Measurements from ENCODE around the gene P3R3URF. TPM values are rescaled to one million over a fixed set of nuclear protein-coding genes. Genes with fewer than 3 reads are reported as not detected.

Gene P3R3URF
- total RNA-seq, 2 donors from 2014 or later, result not detected

- Histone ChIP-seq H3K4me3 (ENCODE audit: low read length) (no peak overlapping the region), H3K27me3 (ENCODE audit: control insufficient read depth, insufficient read depth, low read length, poor library complexity, severe bottlenecking) (no peaks in the 10 kb centered on the region), H3K9ac (ENCODE audit: extremely low read depth, low read length, poor library complexity, severe bottlenecking) (no peak overlapping the region), H3K4me1 (ENCODE audit: control insufficient read depth, insufficient read depth, low read length) (no peaks in the 10 kb centered on the region), H3K9me3 (ENCODE audit: control insufficient read depth, low read length) (no peaks in the 10 kb centered on the region), H3K36me3 (ENCODE audit: control insufficient read depth, insufficient read depth, low read length) (no peaks in the 10 kb centered on the region), H3K27ac (ENCODE audit: low read depth, low read length) (no peak overlapping the region)
- no peak overlapping the region for H3K27ac Mint-ChIP-seq
- peaks cover 26% of the 10 kb centered on the region for H3K4me1 Mint-ChIP-seq
- no peak for TF ChIP-seq CTCF (conservative IDR thresholded peaks at IDR 0.05)
- H3K9me3 Mint-ChIP-seq, result no peaks in the 10 kb centered on the region
- WGBS, 2 experiments (ENCODE audit: insufficient coverage in 1 of 2, insufficient read length in 1 of 2), result 95 to 96% methylated on average over 7 to 8 of the region's 8 CpGs
- H3K4me3 Mint-ChIP-seq, result no peak overlapping the region
- peaks cover 4% of the 10 kb centered on the region for H3K36me3 Mint-ChIP-seq (ENCODE audit: low read depth)
- DNase-seq, result no peak
- H3K27me3 Mint-ChIP-seq (ENCODE audit: insufficient read depth), result no peaks in the 10 kb centered on the region
These were observed 42.2 kb upstream of the P3R3URF start for GRCh38 chr1:46218443-46218842.

- Mint-ChIP-seq H3K27ac (no peak overlapping the region), H3K9me3 (no peaks in the 10 kb centered on the region), H3K4me1 (peaks cover 11% of the 10 kb centered on the region), H3K4me3 (no peak overlapping the region), H3K36me3 (ENCODE audit: low read depth) (peaks cover 4% of the 10 kb centered on the region), H3K27me3 (ENCODE audit: insufficient read depth) (no peaks in the 10 kb centered on the region)
- H3K4me1 ChIP-seq (ENCODE audit: control insufficient read depth, insufficient read depth, low read length), result no peaks in the 10 kb centered on the region
- H3K27me3 ChIP-seq (ENCODE audit: control insufficient read depth, insufficient read depth, low read length, poor library complexity, severe bottlenecking), result no peaks in the 10 kb centered on the region
- H3K36me3 ChIP-seq (ENCODE audit: control insufficient read depth, insufficient read depth, low read length), result no peaks in the 10 kb centered on the region
- no peaks in the 10 kb centered on the region for H3K9me3 ChIP-seq (ENCODE audit: control insufficient read depth, low read length)
- no peak overlapping the region for H3K27ac ChIP-seq (ENCODE audit: low read depth, low read length)
- H3K4me3 ChIP-seq (ENCODE audit: low read length), result no peak overlapping the region
- no peak for DNase-seq
- no peak for TF ChIP-seq CTCF (conservative IDR thresholded peaks at IDR 0.05)
- no peak overlapping the region for H3K9ac ChIP-seq (ENCODE audit: extremely low read depth, low read length, poor library complexity, severe bottlenecking)
These were observed 39.2 kb upstream of the P3R3URF start for GRCh38 chr1:46215504-46215903.

- H3K27ac Mint-ChIP-seq, result no peak overlapping the region
- Histone ChIP-seq H3K4me3 (ENCODE audit: low read length) (no peak overlapping the region), H3K9me3 (ENCODE audit: control insufficient read depth, low read length) (no peaks in the 10 kb centered on the region), H3K36me3 (ENCODE audit: control insufficient read depth, insufficient read depth, low read length) (no peaks in the 10 kb centered on the region), H3K27me3 (ENCODE audit: control insufficient read depth, insufficient read depth, low read length, poor library complexity, severe bottlenecking) (no peaks in the 10 kb centered on the region), H3K27ac (ENCODE audit: low read depth, low read length) (no peak overlapping the region), H3K9ac (ENCODE audit: extremely low read depth, low read length, poor library complexity, severe bottlenecking) (no peak overlapping the region), H3K4me1 (ENCODE audit: control insufficient read depth, insufficient read depth, low read length) (no peaks in the 10 kb centered on the region)
- peaks cover 5% of the 10 kb centered on the region for H3K36me3 Mint-ChIP-seq (ENCODE audit: low read depth)
- 92 to 96% methylated on average over 2 of the region's 2 CpGs for WGBS, 2 experiments (ENCODE audit: insufficient coverage in 1 of 2, insufficient read length in 1 of 2)
- no peaks in the 10 kb centered on the region for H3K4me1 Mint-ChIP-seq
- DNase-seq, result no peak
- no peak overlapping the region for H3K4me3 Mint-ChIP-seq
- TF ChIP-seq CTCF (conservative IDR thresholded peaks at IDR 0.05), result peak; percentile 28
- H3K27me3 Mint-ChIP-seq (ENCODE audit: insufficient read depth), result no peaks in the 10 kb centered on the region
- H3K9me3 Mint-ChIP-seq, result no peaks in the 10 kb centered on the region
These were observed 34.8 kb upstream of the P3R3URF start for GRCh38 chr1:46211051-46211450.
